ENCODE measurements around the gene ELANE. TPM values are rescaled to one million over a fixed set of nuclear protein-coding genes. Genes with fewer than 3 reads are reported as not detected.
A peak's percentile ranks its signal among the peaks of the same experiment; 100 is the strongest.
"Not testable (repeated sequence)": the region's sequence is repeated elsewhere in the genome, so short reads cannot be mapped to it uniquely, and the experiment has no call there.

Gene ELANE
- total and polyA plus RNA-seq, 5 donors from 2014 or later: not detected

DNA sequence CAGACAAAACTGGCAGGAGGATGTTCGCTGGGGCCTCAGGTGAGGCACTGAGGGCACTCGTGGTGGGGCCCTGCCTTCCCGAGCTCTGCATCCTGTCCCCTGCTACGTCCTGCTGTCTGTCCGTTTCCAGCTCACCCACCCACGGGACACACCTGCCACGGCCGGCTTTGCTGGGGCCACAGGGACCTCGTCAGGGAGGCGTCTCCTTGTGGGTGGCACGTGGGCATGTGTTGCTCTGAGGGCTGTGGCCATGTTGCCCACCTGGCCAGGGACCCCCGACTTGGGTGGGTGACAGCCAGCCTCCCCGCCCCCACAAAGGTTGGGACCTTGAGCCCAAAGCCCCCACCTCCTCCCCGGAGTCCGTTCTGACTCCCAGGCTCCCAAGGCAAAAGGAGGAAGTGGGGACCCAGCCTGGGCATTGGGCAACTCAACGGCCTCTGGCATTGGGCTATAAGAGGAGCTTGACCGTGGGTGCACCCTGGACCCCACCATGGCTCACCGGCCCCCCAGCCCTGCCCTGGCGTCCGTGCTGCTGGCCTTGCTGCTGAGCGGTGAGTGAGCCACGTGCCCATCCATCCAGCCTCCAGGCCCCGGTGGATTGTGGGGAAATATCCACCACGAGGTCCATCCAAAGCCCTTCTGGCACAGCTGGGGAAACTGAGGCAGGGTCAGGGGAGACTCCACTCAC, 11.4 kb upstream of the ELANE start, which contains the start of gene PRTN3:
PRTN3 (plus strand) TSS at position 481 of the 688 bp plus-strand sequence; CDS start at position 491, 10 bp downstream.
- H3K27ac Mint-ChIP-seq: no peak within 1 kb of the TSS
- H3K4me3 Mint-ChIP-seq: peak within 1 kb of the TSS in 1 of 4 donors; percentile 58
- ATAC-seq (ENCODE audit: low read depth in 2 of 2): no peak

GRCh38 chr19:842802-843179, 9.3 kb upstream of the ELANE start:
- not testable (repeated sequence) for H3K36me3 Mint-ChIP-seq; H3K9me3 ChIP-seq (ENCODE audit: control insufficient read depth in 2 of 2, low read length in 2 of 2); H3K27ac ChIP-seq (ENCODE audit: insufficient read depth, low read length, poor library complexity, severe bottlenecking); H3K4me3 ChIP-seq (ENCODE audit: low read depth, low read length); DNase-seq; H3K27ac Mint-ChIP-seq; H3K36me3 ChIP-seq (ENCODE audit: control insufficient read depth, insufficient read depth, low read length); H3K27me3 ChIP-seq (ENCODE audit: control insufficient read depth, insufficient read depth, low read length); H3K9me3 Mint-ChIP-seq; ATAC-seq (ENCODE audit: low read depth in 2 of 2); H3K4me1 Mint-ChIP-seq
- Mint-ChIP-seq H3K4me3 (peak overlapping the region in 1 of 4 donors; percentile 57), H3K27me3 (peaks cover 47% of the 10 kb centered on the region)
- H3K4me1 ChIP-seq (ENCODE audit: control insufficient read depth, insufficient read depth, low read length, poor library complexity, severe bottlenecking): peaks cover 13% of the 10 kb centered on the region

More for the DNA sequence above, 11.4 kb upstream of the ELANE start, which contains the start of gene PRTN3:
- Histone ChIP-seq H3K36me3 (ENCODE audit: control insufficient read depth, insufficient read depth, low read length) (no peaks in the 10 kb centered on the region), H3K4me3 (ENCODE audit: low read depth, low read length) (no peak within 1 kb of the TSS), H3K4me1 (ENCODE audit: control insufficient read depth, insufficient read depth, low read length, poor library complexity, severe bottlenecking) (peaks cover 13% of the 10 kb centered on the region), H3K9me3 (ENCODE audit: control insufficient read depth in 2 of 2, low read length in 2 of 2) (no peaks in the 10 kb centered on the region), H3K27me3 (ENCODE audit: control insufficient read depth, insufficient read depth, low read length) (peaks cover 2% of the 10 kb centered on the region), H3K27ac (ENCODE audit: insufficient read depth, low read length, poor library complexity, severe bottlenecking) (no peak within 1 kb of the TSS)
- peaks cover 0 to 3% (median 0%) of the 10 kb centered on the region in 7 donors for H3K9me3 Mint-ChIP-seq
- peaks cover 0 to 12% (median 2%) of the 10 kb centered on the region in 4 donors for H3K4me1 Mint-ChIP-seq
- H3K36me3 Mint-ChIP-seq: no peaks in the 10 kb centered on the region
- peaks cover 37% of the 10 kb centered on the region for H3K27me3 Mint-ChIP-seq
- no peak for DNase-seq

DNA sequence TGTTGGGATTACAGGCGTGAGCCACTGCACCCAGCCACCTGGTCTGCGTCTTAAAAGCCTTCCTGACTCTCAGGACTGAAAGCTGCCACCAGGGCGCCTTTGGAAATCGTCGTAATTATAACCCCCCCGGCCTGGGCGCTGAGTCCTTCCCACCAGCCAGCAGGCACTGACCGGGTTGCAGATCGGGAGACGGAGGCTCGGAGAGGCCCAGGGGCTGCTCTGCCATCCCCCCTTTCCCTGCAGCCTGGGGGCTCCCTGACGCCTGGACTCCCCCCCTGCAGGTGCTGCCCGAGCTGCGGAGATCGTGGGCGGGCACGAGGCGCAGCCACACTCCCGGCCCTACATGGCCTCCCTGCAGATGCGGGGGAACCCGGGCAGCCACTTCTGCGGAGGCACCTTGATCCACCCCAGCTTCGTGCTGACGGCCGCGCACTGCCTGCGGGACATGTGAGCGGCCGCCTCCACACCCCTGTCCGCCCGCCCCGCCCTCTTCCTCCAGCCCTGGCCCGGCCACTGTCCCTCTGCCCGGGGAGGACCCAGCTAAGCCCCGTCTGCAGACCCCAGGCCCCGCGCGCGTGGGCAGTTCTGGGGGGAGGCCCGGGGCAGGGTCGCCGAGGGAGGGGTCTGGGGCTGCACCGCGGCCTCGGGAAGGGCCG, 8.8 kb upstream of the ELANE start:
- H3K4me3 ChIP-seq (ENCODE audit: low read depth, low read length): no peak overlapping the region
- DNase-seq (no peak), ATAC-seq (ENCODE audit: low read depth in 2 of 2) (no peak)
- H3K27ac ChIP-seq (ENCODE audit: insufficient read depth, low read length, poor library complexity, severe bottlenecking): no peak overlapping the region
- peaks cover 2% of the 10 kb centered on the region for H3K27me3 ChIP-seq (ENCODE audit: control insufficient read depth, insufficient read depth, low read length)
- H3K9me3 Mint-ChIP-seq: peaks cover 0 to 3% (median 0%) of the 10 kb centered on the region in 7 donors
- peaks cover 0 to 9% (median 0%) of the 10 kb centered on the region in 4 donors for H3K4me1 Mint-ChIP-seq
- H3K9me3 ChIP-seq (ENCODE audit: control insufficient read depth in 2 of 2, low read length in 2 of 2): no peaks in the 10 kb centered on the region
- no peaks in the 10 kb centered on the region for H3K36me3 Mint-ChIP-seq
- no peaks in the 10 kb centered on the region for H3K36me3 ChIP-seq (ENCODE audit: control insufficient read depth, insufficient read depth, low read length)
- peak overlapping the region in 1 of 4 donors; percentile 57 for H3K4me3 Mint-ChIP-seq
- no peak overlapping the region for H3K27ac Mint-ChIP-seq
- H3K4me1 ChIP-seq (ENCODE audit: control insufficient read depth, insufficient read depth, low read length, poor library complexity, severe bottlenecking): peaks cover 13% of the 10 kb centered on the region
- peaks cover 50% of the 10 kb centered on the region for H3K27me3 Mint-ChIP-seq

DNA sequence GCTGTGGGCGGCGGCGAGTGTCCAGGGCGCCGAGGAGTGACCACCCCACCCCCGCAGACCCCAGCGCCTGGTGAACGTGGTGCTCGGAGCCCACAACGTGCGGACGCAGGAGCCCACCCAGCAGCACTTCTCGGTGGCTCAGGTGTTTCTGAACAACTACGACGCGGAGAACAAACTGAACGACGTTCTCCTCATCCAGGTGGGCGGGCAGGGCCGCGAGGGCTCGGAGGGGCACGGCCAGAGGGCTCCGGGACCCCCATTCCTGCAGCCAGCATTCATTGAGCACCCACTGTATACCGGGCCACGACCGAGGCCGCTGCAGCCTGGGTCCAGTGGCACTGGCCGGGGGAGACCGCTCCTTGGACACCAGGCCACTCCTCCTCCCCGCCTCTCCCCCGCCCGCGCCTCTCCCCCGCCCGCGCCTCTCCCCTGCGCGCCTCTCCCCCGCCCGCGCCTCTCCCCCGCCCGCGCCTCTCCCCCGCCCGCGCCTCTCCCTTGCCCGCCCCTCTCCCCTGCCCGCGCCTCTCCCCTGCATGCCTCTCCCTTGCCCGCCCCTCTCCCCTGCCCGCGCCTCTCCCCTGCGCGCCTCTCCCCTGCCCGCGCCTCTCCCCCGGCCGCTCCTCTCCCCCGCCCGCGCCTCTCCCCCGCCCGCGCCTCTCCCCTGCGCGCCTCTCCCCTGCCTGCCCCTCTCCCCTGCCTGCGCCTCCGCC, 8.1 kb upstream of the ELANE start:
- Histone ChIP-seq H3K27me3 (ENCODE audit: control insufficient read depth, insufficient read depth, low read length) (peaks cover 2% of the 10 kb centered on the region), H3K9me3 (ENCODE audit: control insufficient read depth in 2 of 2, low read length in 2 of 2) (no peaks in the 10 kb centered on the region), H3K4me3 (ENCODE audit: low read depth, low read length) (no peak overlapping the region), H3K4me1 (ENCODE audit: control insufficient read depth, insufficient read depth, low read length, poor library complexity, severe bottlenecking) (peaks cover 13% of the 10 kb centered on the region), H3K36me3 (ENCODE audit: control insufficient read depth, insufficient read depth, low read length) (no peaks in the 10 kb centered on the region), H3K27ac (ENCODE audit: insufficient read depth, low read length, poor library complexity, severe bottlenecking) (no peak overlapping the region)
- ATAC-seq (ENCODE audit: low read depth in 2 of 2): no peak
- Mint-ChIP-seq H3K27me3 (peaks cover 49% of the 10 kb centered on the region), H3K36me3 (no peaks in the 10 kb centered on the region), H3K9me3 (peaks cover 0 to 3% (median 0%) of the 10 kb centered on the region in 7 donors), H3K4me1 (peaks cover 0 to 9% (median 0%) of the 10 kb centered on the region in 4 donors), H3K27ac (peak overlapping the region in 1 of 3 donors; percentile 75), H3K4me3 (peak overlapping the region in 1 of 4 donors; percentile 52)
- no peak for DNase-seq

GRCh38 chr19:844546-844971, 7.5 kb upstream of the ELANE start:
- peak overlapping the region in 1 of 3 donors; percentile 75 for H3K27ac Mint-ChIP-seq
- no peaks in the 10 kb centered on the region for H3K36me3 ChIP-seq (ENCODE audit: control insufficient read depth, insufficient read depth, low read length)
- H3K9me3 Mint-ChIP-seq: peaks cover 0 to 3% (median 0%) of the 10 kb centered on the region in 7 donors
- H3K27me3 ChIP-seq (ENCODE audit: control insufficient read depth, insufficient read depth, low read length): peaks cover 2% of the 10 kb centered on the region
- H3K27me3 Mint-ChIP-seq: peaks cover 45% of the 10 kb centered on the region
- H3K9me3 ChIP-seq (ENCODE audit: control insufficient read depth in 2 of 2, low read length in 2 of 2): no peaks in the 10 kb centered on the region
- ATAC-seq (ENCODE audit: low read depth in 2 of 2) (no peak), DNase-seq (no peak)
- H3K36me3 Mint-ChIP-seq: no peaks in the 10 kb centered on the region
- H3K27ac ChIP-seq (ENCODE audit: insufficient read depth, low read length, poor library complexity, severe bottlenecking): no peak overlapping the region
- H3K4me1 ChIP-seq (ENCODE audit: control insufficient read depth, insufficient read depth, low read length, poor library complexity, severe bottlenecking): peaks cover 13% of the 10 kb centered on the region
- H3K4me3 Mint-ChIP-seq: peak overlapping the region in 1 of 4 donors; percentile 52
- H3K4me1 Mint-ChIP-seq: peaks cover 0 to 9% (median 0%) of the 10 kb centered on the region in 4 donors
- H3K4me3 ChIP-seq (ENCODE audit: low read depth, low read length): no peak overlapping the region

DNA sequence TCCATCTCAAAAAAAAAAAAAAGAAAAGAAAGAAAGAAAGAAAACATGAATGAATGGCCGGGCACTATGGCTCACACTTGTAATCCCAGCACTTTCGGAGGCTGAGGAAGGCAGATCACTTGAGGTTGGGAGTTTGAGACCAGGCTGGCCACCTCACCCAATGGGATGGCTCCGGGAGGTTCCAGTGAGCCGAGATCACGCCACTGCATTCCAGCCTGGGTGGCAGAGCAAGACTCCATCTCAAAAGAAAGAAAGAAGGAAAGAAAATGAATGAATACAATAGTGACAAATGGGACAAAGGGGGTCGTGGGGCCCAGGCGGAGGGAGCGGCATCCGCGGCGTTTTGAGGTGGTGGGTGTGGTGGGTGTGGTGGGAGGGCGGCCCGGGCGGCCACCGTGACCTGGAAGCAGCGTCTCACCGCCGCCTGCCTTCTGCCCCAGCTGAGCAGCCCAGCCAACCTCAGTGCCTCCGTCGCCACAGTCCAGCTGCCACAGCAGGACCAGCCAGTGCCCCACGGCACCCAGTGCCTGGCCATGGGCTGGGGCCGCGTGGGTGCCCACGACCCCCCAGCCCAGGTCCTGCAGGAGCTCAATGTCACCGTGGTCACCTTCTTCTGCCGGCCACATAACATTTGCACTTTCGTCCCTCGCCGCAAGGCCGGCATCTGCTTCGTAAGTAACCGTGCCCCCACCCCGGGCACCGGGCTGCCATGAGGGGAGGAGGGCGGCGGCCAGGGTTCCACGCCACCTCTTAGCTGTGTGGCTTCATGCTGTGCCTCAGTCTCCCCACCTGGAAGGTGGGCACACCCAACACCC, 6.2 kb upstream of the ELANE start:
- ATAC-seq (ENCODE audit: low read depth in 2 of 2) (no peak), DNase-seq (no peak)
- H3K9me3 Mint-ChIP-seq: peaks cover 0 to 3% (median 0%) of the 10 kb centered on the region in 7 donors
- no peak overlapping the region for H3K4me3 Mint-ChIP-seq
- Histone ChIP-seq H3K4me3 (ENCODE audit: low read depth, low read length) (no peak overlapping the region), H3K9me3 (ENCODE audit: control insufficient read depth in 2 of 2, low read length in 2 of 2) (no peaks in the 10 kb centered on the region), H3K36me3 (ENCODE audit: control insufficient read depth, insufficient read depth, low read length) (no peaks in the 10 kb centered on the region), H3K27ac (ENCODE audit: insufficient read depth, low read length, poor library complexity, severe bottlenecking) (no peak overlapping the region), H3K27me3 (ENCODE audit: control insufficient read depth, insufficient read depth, low read length) (peaks cover 2% of the 10 kb centered on the region), H3K4me1 (ENCODE audit: control insufficient read depth, insufficient read depth, low read length, poor library complexity, severe bottlenecking) (peaks cover 13% of the 10 kb centered on the region)
- peaks cover 45% of the 10 kb centered on the region for H3K27me3 Mint-ChIP-seq
- H3K36me3 Mint-ChIP-seq: no peaks in the 10 kb centered on the region
- no peak overlapping the region for H3K27ac Mint-ChIP-seq
- H3K4me1 Mint-ChIP-seq: peaks cover 0 to 9% (median 0%) of the 10 kb centered on the region in 4 donors

DNA sequence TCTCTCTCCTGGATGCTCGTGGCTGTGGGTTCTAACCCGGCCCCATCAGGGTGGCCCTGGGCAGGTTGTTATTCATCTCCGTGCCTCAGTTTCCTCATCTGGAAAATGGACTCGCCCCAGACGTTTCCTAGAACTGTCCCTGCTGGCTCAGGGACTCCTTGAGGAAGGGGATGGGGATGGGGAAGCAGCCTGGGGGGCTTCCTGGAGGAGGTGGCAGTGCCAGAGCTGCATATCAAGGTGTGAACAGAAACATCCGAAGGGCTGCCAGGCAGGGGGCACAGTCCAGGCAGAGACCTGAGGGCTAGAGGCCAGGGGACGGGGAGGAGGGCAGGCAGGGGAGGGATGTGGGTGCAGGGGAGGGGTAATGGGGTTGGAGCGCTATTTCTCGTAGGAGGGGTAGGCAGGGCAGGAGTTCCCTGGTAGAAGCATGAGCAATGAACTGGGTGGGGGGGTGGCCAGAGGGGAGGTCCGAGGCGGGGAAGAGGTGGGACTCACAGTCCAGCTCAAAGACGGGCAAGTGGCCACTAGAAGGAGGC, 3.6 kb upstream of the ELANE start:
- Mint-ChIP-seq H3K9me3 (peaks cover 0 to 1% (median 0%) of the 10 kb centered on the region in 7 donors), H3K4me1 (peaks cover 0 to 4% (median 0%) of the 10 kb centered on the region in 4 donors), H3K36me3 (no peaks in the 10 kb centered on the region), H3K27ac (no peak overlapping the region), H3K27me3 (peaks cover 35% of the 10 kb centered on the region), H3K4me3 (no peak overlapping the region)
- Histone ChIP-seq H3K27ac (ENCODE audit: insufficient read depth, low read length, poor library complexity, severe bottlenecking) (no peak overlapping the region), H3K36me3 (ENCODE audit: control insufficient read depth, insufficient read depth, low read length) (no peaks in the 10 kb centered on the region), H3K27me3 (ENCODE audit: control insufficient read depth, insufficient read depth, low read length) (peaks cover 2% of the 10 kb centered on the region), H3K4me3 (ENCODE audit: low read depth, low read length) (no peak overlapping the region), H3K9me3 (ENCODE audit: control insufficient read depth in 2 of 2, low read length in 2 of 2) (no peaks in the 10 kb centered on the region), H3K4me1 (ENCODE audit: control insufficient read depth, insufficient read depth, low read length, poor library complexity, severe bottlenecking) (peaks cover 9% of the 10 kb centered on the region)
- DNase-seq: no peak
- no peak for ATAC-seq (ENCODE audit: low read depth in 2 of 2)

Data from CD4-positive, CD25-positive, alpha-beta regulatory T cell (primary cell).